ENCODE data around the gene PRSS2. TPM values are rescaled to one million over a fixed set of nuclear protein-coding genes. Genes with fewer than 3 reads are reported as not detected.
"Not testable (repeated sequence)": the region's sequence is repeated elsewhere in the genome, so short reads cannot be mapped to it uniquely, and the experiment has no call there.

The PRSS2 gene
- total RNA-seq, 1 experiment from 2014 or later = 27.6 TPM

DNA sequence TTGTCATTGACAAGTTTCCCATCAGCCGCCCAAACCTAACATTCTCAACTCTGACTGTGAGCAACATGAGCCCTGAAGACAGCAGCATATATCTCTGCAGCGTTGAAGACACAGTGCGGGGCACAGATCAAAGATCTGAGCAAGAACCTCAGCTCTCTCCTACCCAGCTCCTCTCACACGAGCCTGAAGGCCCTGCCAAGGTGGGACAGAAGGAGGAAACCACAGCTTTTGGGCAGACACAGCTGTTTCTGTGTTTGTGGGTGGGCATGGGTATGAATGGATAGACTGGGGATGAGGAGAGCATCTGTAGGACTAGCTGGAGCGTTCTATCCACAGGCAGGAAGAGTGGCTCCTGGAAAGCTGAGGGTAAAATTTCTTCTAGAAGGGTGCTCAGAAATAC is 30.0 kb upstream of the PRSS2 start:
- Mint-ChIP-seq H3K4me3 (no peak overlapping the region), H3K4me1 (no peaks in the 10 kb centered on the region; the same call in 1 of the 2 replicates), H3K36me3 (no peaks in the 10 kb centered on the region), H3K27ac (no peak overlapping the region), H3K27me3 (ENCODE audit: low read depth) (peaks cover 4% of the 10 kb centered on the region), H3K9me3 (peaks cover 4% of the 10 kb centered on the region)
- DNase-seq (ENCODE audit: low spot score) (no peak), ATAC-seq (no peak)
- POLR2A ChIA-PET = no interaction called here
- CTCF ChIA-PET = interaction anchor here (0.8 kb wide), 1 partner anchor 43 kb away, joined by 3 read pairs; no protein-coding TSS in a partner anchor
- TF ChIP-seq SP1 (CRISPR knock-in tag; conservative IDR thresholded peaks at IDR 0.05) = no peak
- TF ChIP-seq, protein P1, sequence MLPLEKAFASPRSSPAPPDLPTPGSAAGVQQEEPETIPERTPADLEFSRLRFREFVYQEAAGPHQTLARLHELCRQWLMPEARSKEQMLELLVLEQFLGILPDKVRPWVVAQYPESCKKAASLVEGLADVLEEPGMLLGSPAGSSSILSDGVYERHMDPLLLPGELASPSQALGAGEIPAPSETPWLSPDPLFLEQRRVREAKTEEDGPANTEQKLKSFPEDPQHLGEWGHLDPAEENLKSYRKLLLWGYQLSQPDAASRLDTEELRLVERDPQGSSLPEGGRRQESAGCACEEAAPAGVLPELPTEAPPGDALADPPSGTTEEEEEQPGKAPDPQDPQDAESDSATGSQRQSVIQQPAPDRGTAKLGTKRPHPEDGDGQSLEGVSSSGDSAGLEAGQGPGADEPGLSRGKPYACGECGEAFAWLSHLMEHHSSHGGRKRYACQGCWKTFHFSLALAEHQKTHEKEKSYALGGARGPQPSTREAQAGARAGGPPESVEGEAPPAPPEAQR (CRISPR knock-in tag; IDR thresholded peaks at IDR 0.05) = no peak
- TF ChIP-seq FOXJ3 (CRISPR knock-in tag; IDR thresholded peaks at IDR 0.05; ENCODE audit: borderline replicate concordance) = no peak
- TF ChIP-seq AR (CRISPR knock-in tag; IDR thresholded peaks at IDR 0.05) = no peak
- no peak for TF ChIP-seq PRDM15 (CRISPR knock-in tag; IDR thresholded peaks at IDR 0.05)
- TF ChIP-seq, protein P2, sequence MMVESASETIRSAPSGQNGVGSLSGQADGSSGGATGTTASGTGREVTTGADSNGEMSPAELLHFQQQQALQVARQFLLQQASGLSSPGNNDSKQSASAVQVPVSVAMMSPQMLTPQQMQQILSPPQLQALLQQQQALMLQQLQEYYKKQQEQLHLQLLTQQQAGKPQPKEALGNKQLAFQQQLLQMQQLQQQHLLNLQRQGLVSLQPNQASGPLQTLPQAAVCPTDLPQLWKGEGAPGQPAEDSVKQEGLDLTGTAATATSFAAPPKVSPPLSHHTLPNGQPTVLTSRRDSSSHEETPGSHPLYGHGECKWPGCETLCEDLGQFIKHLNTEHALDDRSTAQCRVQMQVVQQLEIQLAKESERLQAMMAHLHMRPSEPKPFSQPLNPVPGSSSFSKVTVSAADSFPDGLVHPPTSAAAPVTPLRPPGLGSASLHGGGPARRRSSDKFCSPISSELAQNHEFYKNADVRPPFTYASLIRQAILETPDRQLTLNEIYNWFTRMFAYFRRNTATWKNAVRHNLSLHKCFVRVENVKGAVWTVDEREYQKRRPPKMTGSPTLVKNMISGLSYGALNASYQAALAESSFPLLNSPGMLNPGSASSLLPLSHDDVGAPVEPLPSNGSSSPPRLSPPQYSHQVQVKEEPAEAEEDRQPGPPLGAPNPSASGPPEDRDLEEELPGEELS (CRISPR knock-in tag; IDR thresholded peaks at IDR 0.05) = no peak
- no peak for TF ChIP-seq SOX15 (CRISPR knock-in tag; IDR thresholded peaks at IDR 0.05)

DNA sequence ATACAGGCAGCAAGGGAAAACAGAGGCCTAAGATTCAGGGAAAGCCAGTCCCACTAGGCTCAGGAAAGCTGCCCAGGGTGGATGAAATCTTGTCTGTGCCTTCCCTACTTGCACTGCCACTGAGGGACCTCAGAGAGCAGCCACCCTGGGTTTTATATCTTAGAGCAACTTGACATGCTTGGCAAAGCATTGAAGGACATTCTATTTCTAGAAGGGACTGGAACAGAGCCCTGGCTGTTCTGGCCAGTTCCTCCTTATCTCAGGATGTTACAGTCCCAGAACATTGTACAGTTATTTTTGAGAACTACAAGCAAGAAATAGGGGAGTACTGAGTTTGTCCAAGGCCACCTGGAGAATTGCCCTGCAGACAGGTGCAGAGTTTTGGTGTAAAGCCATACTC is 28.8 kb upstream of the PRSS2 start:
- H3K27me3 Mint-ChIP-seq (ENCODE audit: low read depth); POLR2A ChIA-PET; H3K4me1 Mint-ChIP-seq; DNase-seq (ENCODE audit: low spot score); H3K9me3 Mint-ChIP-seq; CTCF ChIA-PET; ATAC-seq; H3K4me3 Mint-ChIP-seq; H3K36me3 Mint-ChIP-seq; H3K27ac Mint-ChIP-seq: not testable (repeated sequence)

DNA sequence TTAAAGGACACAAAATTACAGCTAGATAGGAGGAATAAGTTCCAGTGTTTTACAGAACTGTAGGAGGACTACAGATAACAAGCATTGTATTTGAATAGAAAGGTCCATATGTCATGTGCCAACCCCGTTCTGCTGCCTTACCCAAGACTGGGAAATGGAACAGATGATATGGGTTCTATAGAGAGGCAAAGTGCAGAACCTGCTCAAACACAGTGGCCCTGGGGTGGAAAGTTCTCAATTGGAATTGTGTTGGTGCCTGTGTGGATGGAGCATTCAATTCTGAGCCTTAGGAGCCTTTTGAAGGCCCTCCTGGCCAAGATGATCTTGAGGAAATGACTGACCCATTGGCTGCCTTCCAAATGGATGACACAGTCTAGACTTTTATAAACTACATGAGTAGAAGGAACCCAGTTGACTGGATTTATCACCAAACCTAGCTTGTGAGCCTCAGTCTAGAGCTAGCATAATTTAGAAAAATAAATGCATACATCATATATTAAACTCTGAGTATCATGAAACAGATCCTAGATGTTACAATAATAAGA is 25.6 kb upstream of the PRSS2 start:
- Mint-ChIP-seq H3K4me3 (no peak overlapping the region), H3K27ac (no peak overlapping the region), H3K9me3 (0 out of 2 replicates have a peak, but pooled peaks cover 3% of the 10 kb centered on the region), H3K36me3 (no peaks in the 10 kb centered on the region), H3K27me3 (ENCODE audit: low read depth) (peaks cover 13% of the 10 kb centered on the region), H3K4me1 (peaks cover 8% of the 10 kb centered on the region; the same call in 1 of the 2 replicates)
- ChIA-PET CTCF (no interaction called here), POLR2A (no interaction called here)
- no peak for ATAC-seq
- no peak for DNase-seq (ENCODE audit: low spot score)
- no peak for TF ChIP-seq NR1H2 (CRISPR knock-in tag; IDR thresholded peaks at IDR 0.05)
- no peak for TF ChIP-seq CREB1 (CRISPR knock-in tag; IDR thresholded peaks at IDR 0.05)
- no peak for TF ChIP-seq NFE2L1 (CRISPR knock-in tag; IDR thresholded peaks at IDR 0.05)
- no peak for TF ChIP-seq NFYB (CRISPR knock-in tag; conservative IDR thresholded peaks at IDR 0.05; ENCODE audit: low read depth)
- TF ChIP-seq TEAD1 (CRISPR knock-in tag; IDR thresholded peaks at IDR 0.05) = no peak
- TF ChIP-seq, protein P3, sequence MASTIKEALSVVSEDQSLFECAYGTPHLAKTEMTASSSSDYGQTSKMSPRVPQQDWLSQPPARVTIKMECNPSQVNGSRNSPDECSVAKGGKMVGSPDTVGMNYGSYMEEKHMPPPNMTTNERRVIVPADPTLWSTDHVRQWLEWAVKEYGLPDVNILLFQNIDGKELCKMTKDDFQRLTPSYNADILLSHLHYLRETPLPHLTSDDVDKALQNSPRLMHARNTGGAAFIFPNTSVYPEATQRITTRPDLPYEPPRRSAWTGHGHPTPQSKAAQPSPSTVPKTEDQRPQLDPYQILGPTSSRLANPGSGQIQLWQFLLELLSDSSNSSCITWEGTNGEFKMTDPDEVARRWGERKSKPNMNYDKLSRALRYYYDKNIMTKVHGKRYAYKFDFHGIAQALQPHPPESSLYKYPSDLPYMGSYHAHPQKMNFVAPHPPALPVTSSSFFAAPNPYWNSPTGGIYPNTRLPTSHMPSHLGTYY (CRISPR knock-in tag; IDR thresholded peaks at IDR 0.05) = no peak
- no peak for TF ChIP-seq ZNF425 (CRISPR knock-in tag; conservative IDR thresholded peaks at IDR 0.05)
- no peak for TF ChIP-seq ZNF219 (CRISPR knock-in tag; IDR thresholded peaks at IDR 0.05; ENCODE audit: borderline replicate concordance)
- TF ChIP-seq USF2 (CRISPR knock-in tag; IDR thresholded peaks at IDR 0.05) = no peak
